22Rv1 (cell line): ENCODE data around the gene AKT3.

Experiments
- CTCF ChIP-seq: fragments of 450-650 bp; IDR thresholded peaks from 2 replicates; pipeline ENCODE4 v1.5.1; 2017; ENCODE audit warnings: mild to moderate bottlenecking
- ZFX ChIP-seq: fragments of 450-650 bp; IDR thresholded peaks from 2 replicates; pipeline ENCODE4 v1.6.1; 2017; ENCODE audit warnings: antibody characterized with exemption, borderline replicate concordance

GRCh38 chr1:243663651-243664050 lies 186.4 kb downstream of the AKT3 start:
- no peak for TF ChIP-seq CTCF
- TF ChIP-seq ZFX: no peak
